ENCODE measurements around the gene RAP1GAP2. TPM values are rescaled to one million over a fixed set of nuclear protein-coding genes. Genes with fewer than 3 reads are reported as not detected.

The RAP1GAP2 gene
- total and polyA plus RNA-seq, 7 donors, result 0.25 to 2.0 (median 0.84) TPM

DNA sequence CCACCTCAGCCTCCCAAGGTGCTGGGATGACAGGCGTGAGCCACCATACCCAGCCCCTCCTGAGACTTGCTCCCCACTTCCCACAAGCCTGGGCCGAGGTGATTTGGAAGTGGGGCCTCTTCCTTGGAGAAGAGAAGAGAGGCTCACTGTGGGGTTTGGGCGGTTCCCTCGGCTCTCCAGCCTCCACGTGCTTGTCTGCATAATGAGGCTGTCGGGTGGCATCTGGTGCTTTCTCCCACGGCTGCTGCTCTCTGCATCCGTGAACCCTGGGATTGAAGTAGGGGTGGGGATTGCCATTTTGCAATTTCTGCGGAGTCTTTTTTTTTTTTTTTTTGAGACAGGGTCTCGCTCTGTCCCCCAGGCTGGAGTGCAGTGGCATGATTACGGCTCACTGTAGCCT lies 101.4 kb downstream of the RAP1GAP2 start:
- no peak overlapping the region for H3K27ac ChIP-seq
- ATAC-seq (no peak), DNase-seq (no peak)
- no peaks in the 10 kb centered on the region for H3K9me3 ChIP-seq
- intact Hi-C loops (cut with DNase I), result no loop called here
- no peaks in the 10 kb centered on the region for H3K36me3 ChIP-seq (ENCODE audit: insufficient read depth in 1 of 2, low read depth in 1 of 2)
- H3K4me3 ChIP-seq, result no peak overlapping the region
- H3K4me1 ChIP-seq, result no peaks in the 10 kb centered on the region
- peaks cover 0 to 7% (median 5%) of the 10 kb centered on the region in 3 donors for H3K27me3 ChIP-seq (ENCODE audit: insufficient read depth in 3 of 3, low read length in 2 of 3)
- WGBS, 3 donors, result 80 to 82% (median 81%) methylated on average over 11 of the region's 11 CpGs
- TF ChIP-seq, protein P1, sequence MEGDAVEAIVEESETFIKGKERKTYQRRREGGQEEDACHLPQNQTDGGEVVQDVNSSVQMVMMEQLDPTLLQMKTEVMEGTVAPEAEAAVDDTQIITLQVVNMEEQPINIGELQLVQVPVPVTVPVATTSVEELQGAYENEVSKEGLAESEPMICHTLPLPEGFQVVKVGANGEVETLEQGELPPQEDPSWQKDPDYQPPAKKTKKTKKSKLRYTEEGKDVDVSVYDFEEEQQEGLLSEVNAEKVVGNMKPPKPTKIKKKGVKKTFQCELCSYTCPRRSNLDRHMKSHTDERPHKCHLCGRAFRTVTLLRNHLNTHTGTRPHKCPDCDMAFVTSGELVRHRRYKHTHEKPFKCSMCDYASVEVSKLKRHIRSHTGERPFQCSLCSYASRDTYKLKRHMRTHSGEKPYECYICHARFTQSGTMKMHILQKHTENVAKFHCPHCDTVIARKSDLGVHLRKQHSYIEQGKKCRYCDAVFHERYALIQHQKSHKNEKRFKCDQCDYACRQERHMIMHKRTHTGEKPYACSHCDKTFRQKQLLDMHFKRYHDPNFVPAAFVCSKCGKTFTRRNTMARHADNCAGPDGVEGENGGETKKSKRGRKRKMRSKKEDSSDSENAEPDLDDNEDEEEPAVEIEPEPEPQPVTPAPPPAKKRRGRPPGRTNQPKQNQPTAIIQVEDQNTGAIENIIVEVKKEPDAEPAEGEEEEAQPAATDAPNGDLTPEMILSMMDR (IDR thresholded peaks at IDR 0.05), result no peak

DNA sequence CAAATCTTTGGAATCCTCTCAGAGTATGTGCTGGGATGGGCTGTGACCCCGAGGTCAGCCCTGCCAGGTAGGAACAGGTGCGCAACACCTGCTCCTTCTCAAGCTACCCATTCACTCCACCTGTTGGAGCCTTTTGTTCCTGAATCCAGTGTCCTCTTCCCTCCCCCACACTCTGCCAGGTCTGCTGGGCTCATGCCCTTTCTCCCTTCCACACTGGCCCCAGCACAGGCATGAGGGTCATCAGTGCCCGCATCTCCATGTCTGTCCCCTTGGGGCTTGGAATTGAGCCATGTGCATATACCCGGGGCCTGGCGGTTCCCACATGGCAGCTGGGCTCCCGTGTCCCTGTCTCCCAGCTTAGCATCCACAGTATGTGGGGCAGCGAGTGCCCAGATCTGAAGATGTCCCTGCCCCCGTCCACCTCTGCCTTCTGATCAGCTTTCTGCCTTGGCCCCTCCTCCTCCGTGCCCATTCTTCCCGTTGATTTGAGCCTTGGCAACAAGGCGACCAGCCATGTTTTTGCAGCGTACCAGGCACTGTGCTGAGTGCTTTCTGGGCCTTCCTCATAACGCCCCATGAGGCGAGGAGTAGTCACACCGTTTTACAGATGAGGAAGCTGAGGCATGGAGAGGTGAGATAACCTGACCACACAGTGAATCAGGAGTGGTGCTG lies 102.2 kb downstream of the RAP1GAP2 start:
- no peaks in the 10 kb centered on the region for H3K9me3 ChIP-seq
- 61 to 64% (median 64%) methylated on average over 15 of the region's 15 CpGs for WGBS, 3 donors
- intact Hi-C loops (cut with DNase I), result no loop called here
- H3K27me3 ChIP-seq (ENCODE audit: insufficient read depth in 3 of 3, low read length in 2 of 3), result peaks cover 0 to 7% (median 5%) of the 10 kb centered on the region in 3 donors
- no peaks in the 10 kb centered on the region for H3K4me1 ChIP-seq
- ATAC-seq, result no peak
- no peak for DNase-seq
- no peaks in the 10 kb centered on the region for H3K36me3 ChIP-seq (ENCODE audit: insufficient read depth in 1 of 2, low read depth in 1 of 2)
- H3K4me3 ChIP-seq, result no peak overlapping the region
- H3K27ac ChIP-seq, result no peak overlapping the region
- TF ChIP-seq, protein P1 (IDR thresholded peaks at IDR 0.05), result no peak

DNA sequence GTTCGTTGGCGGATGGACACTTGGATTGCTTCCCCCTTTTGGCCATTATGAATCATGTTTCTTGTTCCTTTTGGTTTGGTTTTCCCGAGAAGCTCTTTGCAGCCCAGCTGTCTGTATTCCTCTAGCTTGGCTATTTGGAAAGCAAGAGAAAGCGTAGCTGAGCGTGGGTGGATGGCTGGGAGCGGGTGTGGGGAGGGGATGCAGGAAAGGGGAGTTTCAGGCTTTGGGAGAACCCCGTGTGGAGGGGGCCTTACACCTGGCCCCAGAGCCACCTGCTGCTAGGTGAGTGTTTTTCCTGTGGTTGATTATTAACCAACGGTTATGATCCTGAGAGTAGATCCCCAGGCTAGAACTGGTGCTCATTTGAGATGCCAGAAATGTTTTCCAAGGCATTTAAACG lies 103.7 kb downstream of the RAP1GAP2 start:
- intact Hi-C loops (cut with DNase I), result no loop called here
- DNase-seq, result no peak
- no peaks in the 10 kb centered on the region for H3K36me3 ChIP-seq (ENCODE audit: insufficient read depth in 1 of 2, low read depth in 1 of 2)
- TF ChIP-seq, protein P1 (IDR thresholded peaks at IDR 0.05), result no peak
- no peak overlapping the region for H3K4me3 ChIP-seq
- no peaks in the 10 kb centered on the region for H3K9me3 ChIP-seq
- H3K27ac ChIP-seq, result no peak overlapping the region
- ATAC-seq, result no peak
- 24 to 48% (median 26%) methylated on average over 9 of the region's 9 CpGs for WGBS, 3 donors
- peaks cover 0 to 9% (median 6%) of the 10 kb centered on the region in 3 donors for H3K27me3 ChIP-seq (ENCODE audit: insufficient read depth in 3 of 3, low read length in 2 of 3)
- H3K4me1 ChIP-seq, result no peaks in the 10 kb centered on the region

DNA sequence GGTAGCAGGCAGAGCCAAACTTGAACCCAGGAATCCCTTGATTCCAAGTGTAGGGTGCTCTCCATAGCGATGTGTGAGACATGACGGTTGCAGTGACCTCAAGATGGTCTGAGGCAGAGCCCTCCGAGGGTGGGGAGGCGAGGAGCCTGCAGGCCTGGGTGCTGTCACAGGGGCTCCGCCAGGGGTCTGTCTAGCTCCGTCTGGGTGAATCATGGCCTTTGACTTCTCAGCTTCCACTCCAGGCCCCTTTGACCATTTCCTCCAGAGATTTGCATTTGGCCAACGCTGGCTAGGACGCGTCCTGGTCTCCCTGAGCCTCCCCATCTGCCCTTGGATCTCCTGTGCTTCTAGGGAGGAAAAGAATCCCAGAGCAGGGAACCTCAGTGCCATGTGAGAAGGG lies 104.6 kb downstream of the RAP1GAP2 start:
- WGBS, 3 donors, result 90 to 92% (median 91%) methylated on average over 9 of the region's 9 CpGs
- H3K4me1 ChIP-seq, result no peaks in the 10 kb centered on the region
- intact Hi-C loops (cut with DNase I), result no loop called here
- H3K9me3 ChIP-seq, result no peaks in the 10 kb centered on the region
- ATAC-seq (no peak), DNase-seq (no peak)
- TF ChIP-seq, protein P1 (IDR thresholded peaks at IDR 0.05), result no peak
- no peak overlapping the region for H3K27ac ChIP-seq
- no peak overlapping the region for H3K4me3 ChIP-seq
- H3K36me3 ChIP-seq (ENCODE audit: insufficient read depth in 1 of 2, low read depth in 1 of 2), result no peaks in the 10 kb centered on the region
- H3K27me3 ChIP-seq (ENCODE audit: insufficient read depth in 3 of 3, low read length in 2 of 3), result peaks cover 0 to 9% (median 8%) of the 10 kb centered on the region in 3 donors

DNA sequence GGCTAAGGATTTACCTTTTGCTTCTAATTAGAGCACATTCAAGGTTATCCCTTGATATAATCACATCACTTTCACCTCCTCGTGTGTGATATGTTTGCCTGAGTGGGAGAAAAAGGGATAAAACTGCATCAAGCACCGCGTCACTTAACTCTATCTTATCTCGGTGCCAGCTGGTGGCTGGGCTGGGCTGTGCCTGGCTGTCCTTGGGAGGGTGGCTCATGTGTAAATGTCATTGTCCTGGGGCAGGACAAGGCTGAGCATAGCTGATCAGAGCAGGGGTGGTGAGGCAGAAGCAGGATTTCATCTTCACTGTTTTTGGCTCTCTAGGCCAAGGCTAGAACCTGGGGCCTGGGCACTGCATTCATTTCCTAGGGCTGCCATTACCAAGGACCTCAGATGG lies 105.3 kb downstream of the RAP1GAP2 start:
- Histone ChIP-seq H3K36me3 (ENCODE audit: insufficient read depth in 1 of 2, low read depth in 1 of 2) (no peaks in the 10 kb centered on the region), H3K4me3 (no peak overlapping the region), H3K27ac (no peak overlapping the region), H3K27me3 (ENCODE audit: insufficient read depth in 3 of 3, low read length in 2 of 3) (peaks cover 0 to 9% (median 7%) of the 10 kb centered on the region in 3 donors), H3K9me3 (no peaks in the 10 kb centered on the region), H3K4me1 (no peaks in the 10 kb centered on the region)
- DNase-seq, result no peak
- no peak for ATAC-seq
- WGBS, 3 donors, result 87 to 91% (median 89%) methylated on average over 4 of the region's 4 CpGs
- TF ChIP-seq, protein P1 (IDR thresholded peaks at IDR 0.05), result no peak
- intact Hi-C loops (cut with DNase I), result no loop called here

Measured in psoas muscle (tissue), 8 donors.